Activated naive CD8-positive, alpha-beta T cell treated with anti-CD3 and anti-CD28 coated beads for 36 hours (primary cell): ENCODE results near the gene WASF2. TPM values are rescaled to one million over a fixed set of nuclear protein-coding genes. Genes with fewer than 3 reads are reported as not detected.

Experiments used
- DNase-seq: peaks from one replicate; pipeline ENCODE4 v3.0.0; 2021
- H3K27ac Mint-ChIP-seq: one replicate; pipeline ENCODE4 v1.8.0; 2022; ENCODE audit warnings: mild to moderate bottlenecking, moderate library complexity, mixed read lengths
- H3K27me3 Mint-ChIP-seq: one replicate; pipeline ENCODE4 v1.8.0; 2022; ENCODE audit warnings: mild to moderate bottlenecking, mixed read lengths
- H3K36me3 Mint-ChIP-seq: one replicate; pipeline ENCODE4 v1.8.0; 2021; ENCODE audit warnings: mild to moderate bottlenecking, mixed read lengths
- H3K4me1 Mint-ChIP-seq: one replicate; pipeline ENCODE4 v1.8.0; 2021; ENCODE audit warnings: mixed read lengths
- H3K4me3 Mint-ChIP-seq: one replicate; pipeline ENCODE4 v1.8.0; 2022; ENCODE audit warnings: mild to moderate bottlenecking, moderate library complexity, mixed read lengths
- H3K9me3 Mint-ChIP-seq: one replicate; pipeline ENCODE4 v1.8.0; 2022; ENCODE audit warnings: mixed read lengths
- total RNA-seq, 2 experiments: library from RNA; stranded (reverse); gene quantifications; one replicate each; pipeline ENCODE4 v1.2.3, GENCODE V29; 2021

WASF2 gene
- total RNA-seq, 2 experiments from 2014 or later: 103 TPM

DNA sequence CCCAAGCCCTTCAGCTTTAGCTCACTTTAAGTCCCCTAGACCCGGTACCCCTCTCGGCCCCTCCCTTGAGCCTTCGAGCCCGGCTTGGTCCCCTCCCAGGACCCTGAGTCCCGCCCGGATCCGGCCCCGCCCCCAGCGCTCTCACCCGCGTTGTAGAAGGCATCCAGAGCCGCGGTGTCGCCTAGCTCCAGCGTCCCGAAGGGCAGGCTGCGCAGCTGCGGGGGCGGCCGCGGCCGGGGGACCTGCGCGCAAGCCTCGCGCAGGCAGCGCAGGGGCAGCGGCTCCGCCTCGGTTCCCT, 123.9 kb downstream of the WASF2 start:
- H3K36me3 Mint-ChIP-seq: no peaks in the 10 kb centered on the region
- peak overlapping the region; percentile 84 for H3K4me3 Mint-ChIP-seq
- H3K27me3 Mint-ChIP-seq: no peaks in the 10 kb centered on the region
- peak; percentile 87 for DNase-seq
- peak overlapping the region; percentile 69 for H3K27ac Mint-ChIP-seq
- H3K9me3 Mint-ChIP-seq: no peaks in the 10 kb centered on the region
- peaks cover 27% of the 10 kb centered on the region for H3K4me1 Mint-ChIP-seq

- Mint-ChIP-seq H3K4me1 (peaks cover 27% of the 10 kb centered on the region), H3K27ac (peak overlapping the region; percentile 69), H3K4me3 (peak overlapping the region; percentile 84), H3K27me3 (no peaks in the 10 kb centered on the region), H3K36me3 (no peaks in the 10 kb centered on the region), H3K9me3 (no peaks in the 10 kb centered on the region)
- peak; percentile 70 for DNase-seq
Measured at GRCh38 chr1:27365372-27366112, 124.4 kb downstream of the WASF2 start.

DNA sequence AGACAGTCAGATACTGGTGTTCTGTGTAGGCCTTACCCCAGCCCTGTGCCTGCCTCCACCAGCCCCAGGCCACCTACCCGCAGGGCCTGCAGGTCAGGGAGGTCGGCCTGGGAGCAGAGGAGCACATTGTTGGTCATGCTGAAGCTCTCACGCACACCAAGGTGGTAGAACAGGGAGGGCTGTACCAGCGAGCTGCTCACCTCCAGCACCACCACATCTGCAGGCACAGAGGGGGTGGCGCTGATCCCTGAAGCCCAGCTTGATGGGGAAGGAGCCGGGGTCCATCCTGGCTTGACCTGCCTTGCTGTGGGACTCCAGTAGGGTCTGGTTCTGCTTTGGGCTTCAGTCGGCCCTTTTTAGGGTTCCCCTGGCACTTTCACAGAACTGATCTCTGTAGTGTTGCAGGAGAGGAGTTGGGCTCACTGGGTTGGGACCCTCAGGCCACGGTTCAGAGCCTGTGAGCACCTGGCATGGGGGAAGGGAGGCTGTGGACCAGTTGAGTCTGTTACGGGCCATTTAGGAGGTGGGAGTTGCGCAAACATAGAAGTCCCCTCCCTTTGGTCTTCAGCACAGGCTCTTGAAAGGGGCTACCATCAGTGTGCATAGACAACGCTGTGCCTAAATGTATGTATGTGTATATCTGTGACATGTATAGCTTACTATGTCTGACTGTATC, 125.1 kb downstream of the WASF2 start:
- Mint-ChIP-seq H3K9me3 (no peaks in the 10 kb centered on the region), H3K27ac (no peak overlapping the region), H3K4me3 (peak overlapping the region; percentile 84), H3K36me3 (no peaks in the 10 kb centered on the region), H3K27me3 (no peaks in the 10 kb centered on the region), H3K4me1 (peaks cover 30% of the 10 kb centered on the region)
- no peak for DNase-seq

- no peak for DNase-seq
- H3K9me3 Mint-ChIP-seq: no peaks in the 10 kb centered on the region
- no peaks in the 10 kb centered on the region for H3K36me3 Mint-ChIP-seq
- H3K27me3 Mint-ChIP-seq: peaks cover 2% of the 10 kb centered on the region
- H3K4me1 Mint-ChIP-seq: peaks cover 28% of the 10 kb centered on the region
- H3K27ac Mint-ChIP-seq: no peak overlapping the region
- H3K4me3 Mint-ChIP-seq: no peak overlapping the region
Measured at GRCh38 chr1:27363766-27364695, 125.9 kb downstream of the WASF2 start.

- DNase-seq: no peak
- Mint-ChIP-seq H3K4me1 (peaks cover 37% of the 10 kb centered on the region), H3K4me3 (no peak overlapping the region), H3K9me3 (no peaks in the 10 kb centered on the region), H3K36me3 (no peaks in the 10 kb centered on the region), H3K27ac (no peak overlapping the region), H3K27me3 (peaks cover 4% of the 10 kb centered on the region)
Measured at GRCh38 chr1:27361553-27361952, 128.4 kb downstream of the WASF2 start.

GRCh38 chr1:27361044-27361402, 128.9 kb downstream of the WASF2 start:
- H3K27me3 Mint-ChIP-seq: peaks cover 4% of the 10 kb centered on the region
- H3K27ac Mint-ChIP-seq: no peak overlapping the region
- H3K4me3 Mint-ChIP-seq: no peak overlapping the region
- no peaks in the 10 kb centered on the region for H3K36me3 Mint-ChIP-seq
- peaks cover 43% of the 10 kb centered on the region for H3K4me1 Mint-ChIP-seq
- no peak for DNase-seq
- H3K9me3 Mint-ChIP-seq: no peaks in the 10 kb centered on the region

DNA sequence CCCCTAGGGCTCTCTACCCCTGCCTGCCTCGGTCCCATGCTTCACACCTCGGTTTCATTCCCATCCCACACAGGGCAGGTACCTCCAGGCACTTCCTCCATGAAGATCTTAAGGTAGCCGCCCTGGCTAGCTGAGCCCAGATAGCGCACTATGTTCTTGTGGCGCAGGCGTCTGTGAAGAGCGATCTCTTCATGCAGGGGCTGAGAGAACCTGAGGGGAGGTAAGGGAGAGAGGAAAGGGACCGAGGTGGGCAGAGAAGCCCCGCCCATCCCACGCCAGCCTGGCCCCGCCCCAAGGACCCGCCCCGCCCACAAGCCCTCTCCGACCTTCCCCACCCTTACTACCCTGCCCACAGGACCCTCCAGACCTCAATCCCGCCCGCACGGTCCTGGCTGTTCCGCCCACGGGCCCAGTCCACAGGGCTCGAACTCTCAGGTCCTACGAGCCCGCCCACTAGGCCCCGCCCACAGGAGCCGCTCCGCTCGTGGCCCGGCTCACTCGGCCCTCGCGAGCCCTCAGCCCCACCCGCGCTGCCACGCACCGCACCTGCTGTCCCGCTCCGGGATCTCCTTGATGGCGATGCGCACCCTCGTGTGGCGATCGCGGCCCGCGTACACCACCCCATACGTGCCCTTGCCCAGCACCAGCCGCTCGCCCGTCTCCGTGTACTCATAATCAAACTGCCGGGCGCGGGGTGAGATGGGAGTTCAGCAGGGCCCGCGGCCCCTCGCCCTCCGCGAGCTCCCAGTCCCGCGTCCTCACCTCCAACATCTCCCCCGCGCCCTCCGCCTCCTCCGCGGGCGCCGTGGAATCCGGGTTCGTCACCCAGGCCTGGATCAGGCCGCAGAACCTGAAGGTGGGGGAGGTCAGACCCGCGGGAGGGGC, 129.6 kb downstream of the WASF2 start:
- DNase-seq: peak; percentile 27
- peaks cover 4% of the 10 kb centered on the region for H3K27me3 Mint-ChIP-seq
- H3K36me3 Mint-ChIP-seq: peaks cover 4% of the 10 kb centered on the region
- peak overlapping the region; percentile 68 for H3K4me3 Mint-ChIP-seq
- peaks cover 44% of the 10 kb centered on the region for H3K4me1 Mint-ChIP-seq
- no peak overlapping the region for H3K27ac Mint-ChIP-seq
- no peaks in the 10 kb centered on the region for H3K9me3 Mint-ChIP-seq

DNA sequence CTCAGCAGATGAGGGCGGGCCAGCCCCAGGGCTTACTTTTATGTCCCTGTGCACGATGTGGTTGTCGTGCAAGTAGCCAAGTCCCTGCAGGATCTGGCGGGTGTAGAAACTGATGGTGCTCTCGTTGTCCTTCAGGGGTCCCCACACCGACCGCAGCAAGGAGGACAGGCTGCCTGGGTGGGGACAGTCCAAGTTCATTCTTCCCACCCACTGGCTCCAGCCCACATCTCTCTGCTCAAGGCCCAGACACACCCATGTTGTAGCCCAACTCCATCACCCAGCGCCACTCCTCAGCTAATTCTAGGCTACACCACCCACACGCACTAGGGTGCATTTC, 130.2 kb downstream of the WASF2 start:
- Mint-ChIP-seq H3K36me3 (peaks cover 4% of the 10 kb centered on the region), H3K27ac (no peak overlapping the region), H3K4me3 (peak overlapping the region; percentile 68), H3K9me3 (no peaks in the 10 kb centered on the region), H3K27me3 (peaks cover 4% of the 10 kb centered on the region), H3K4me1 (peaks cover 40% of the 10 kb centered on the region)
- no peak for DNase-seq

GRCh38 chr1:27358928-27359313, 131.0 kb downstream of the WASF2 start:
- Mint-ChIP-seq H3K27ac (no peak overlapping the region), H3K9me3 (no peaks in the 10 kb centered on the region), H3K4me1 (peaks cover 37% of the 10 kb centered on the region), H3K27me3 (peaks cover 4% of the 10 kb centered on the region), H3K36me3 (peaks cover 4% of the 10 kb centered on the region), H3K4me3 (no peak overlapping the region)
- DNase-seq: no peak

DNA sequence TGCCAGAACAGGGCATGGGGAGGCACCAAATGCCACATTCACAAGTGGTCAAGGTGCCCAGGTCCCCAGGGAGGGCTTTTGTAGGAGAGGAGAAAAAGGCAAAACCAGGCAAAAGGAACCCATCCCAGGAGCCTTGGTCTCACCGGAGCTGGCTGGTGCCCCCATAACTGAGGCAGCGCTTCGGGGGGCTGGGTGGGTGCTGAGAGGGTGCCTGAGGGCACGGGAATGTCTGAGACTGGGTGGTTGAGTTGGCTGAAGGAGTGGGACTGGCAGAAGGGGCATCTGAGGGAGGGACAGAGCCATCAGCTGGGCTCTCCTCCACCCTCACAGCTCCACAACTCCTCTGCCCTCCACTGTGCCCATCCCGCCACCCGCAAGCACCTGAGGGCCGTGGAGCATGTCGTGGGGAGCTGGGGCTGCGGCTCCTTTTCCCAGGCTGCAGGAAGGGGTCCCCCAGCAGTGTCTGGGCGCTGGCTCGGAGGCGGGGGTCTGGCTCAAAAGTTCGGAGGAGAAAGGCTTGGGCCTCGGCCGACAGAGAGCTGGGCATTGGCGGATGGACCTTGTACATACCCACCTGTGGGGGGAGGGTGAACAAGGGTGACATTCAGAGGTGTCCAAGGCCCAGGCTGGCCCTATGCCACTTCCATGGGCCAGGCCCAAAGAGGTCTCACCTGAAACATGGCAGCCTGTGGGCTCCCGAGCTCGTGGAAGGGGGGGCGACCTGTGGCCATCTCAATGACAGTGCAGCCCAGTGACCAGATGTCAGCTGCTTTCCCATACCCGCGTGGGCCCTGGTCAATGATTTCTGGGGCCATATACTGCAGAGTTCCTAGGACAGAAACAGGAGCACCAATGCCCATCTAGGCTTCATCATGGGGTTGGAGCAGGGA, 131.7 kb downstream of the WASF2 start:
- Mint-ChIP-seq H3K27ac (no peak overlapping the region), H3K4me1 (peaks cover 37% of the 10 kb centered on the region), H3K27me3 (peaks cover 4% of the 10 kb centered on the region), H3K4me3 (no peak overlapping the region), H3K9me3 (no peaks in the 10 kb centered on the region), H3K36me3 (peaks cover 4% of the 10 kb centered on the region)
- DNase-seq: no peak

GRCh38 chr1:27357281-27358037, 132.5 kb downstream of the WASF2 start:
- H3K36me3 Mint-ChIP-seq: peaks cover 4% of the 10 kb centered on the region
- peak; percentile 83 for DNase-seq
- no peaks in the 10 kb centered on the region for H3K9me3 Mint-ChIP-seq
- H3K27me3 Mint-ChIP-seq: peaks cover 4% of the 10 kb centered on the region
- H3K27ac Mint-ChIP-seq: peak overlapping the region; percentile 63
- H3K4me1 Mint-ChIP-seq: peaks cover 37% of the 10 kb centered on the region
- peak overlapping the region; percentile 65 for H3K4me3 Mint-ChIP-seq

DNA sequence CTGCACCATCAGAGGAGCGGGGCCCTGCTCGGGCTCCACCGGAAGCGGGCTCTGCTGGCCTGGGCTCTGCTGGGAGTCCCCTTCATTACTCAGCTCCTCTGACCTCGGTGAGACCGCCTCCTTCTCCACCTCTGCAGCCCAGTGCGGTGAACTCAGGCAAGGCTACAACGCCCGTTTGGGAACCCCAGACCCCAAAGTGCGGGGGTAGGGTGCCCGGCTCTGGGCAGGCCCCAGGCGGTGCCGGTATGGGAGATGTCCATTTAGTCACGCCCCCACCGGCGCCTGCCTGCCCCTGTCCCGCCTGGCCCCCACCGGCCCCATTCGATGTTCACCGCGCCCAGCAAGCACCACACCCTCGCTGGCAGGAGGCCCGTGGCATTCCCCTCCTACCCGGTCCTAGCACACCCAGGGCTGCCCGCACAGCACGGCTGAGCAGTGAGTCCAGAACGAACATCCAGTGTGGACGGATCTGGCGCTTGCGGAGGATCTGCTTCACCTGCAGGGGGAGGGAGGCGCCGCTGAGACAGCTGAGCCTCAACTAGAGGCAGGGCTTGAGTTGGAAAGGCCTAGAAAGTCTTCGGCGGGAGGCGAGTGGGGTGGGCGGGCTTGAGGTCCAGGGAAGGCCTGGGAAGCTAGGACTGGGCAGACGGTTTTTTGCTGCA, 133.2 kb downstream of the WASF2 start:
- Mint-ChIP-seq H3K27me3 (peaks cover 4% of the 10 kb centered on the region), H3K9me3 (no peaks in the 10 kb centered on the region), H3K27ac (peak overlapping the region; percentile 63), H3K4me1 (peaks cover 37% of the 10 kb centered on the region), H3K36me3 (peaks cover 4% of the 10 kb centered on the region), H3K4me3 (peak overlapping the region; percentile 65)
- peak; percentile 57 for DNase-seq

GRCh38 chr1:27356277-27356618, 133.7 kb downstream of the WASF2 start:
- Mint-ChIP-seq H3K9me3 (no peaks in the 10 kb centered on the region), H3K36me3 (peaks cover 4% of the 10 kb centered on the region), H3K4me1 (peaks cover 37% of the 10 kb centered on the region), H3K27me3 (peaks cover 4% of the 10 kb centered on the region), H3K4me3 (no peak overlapping the region), H3K27ac (peak overlapping the region; percentile 5)
- DNase-seq: no peak
